PFSK-1 (cell line): ENCODE results near the gene CCNDBP1.

Experiments
- SIN3A ChIP-seq: IDR thresholded peaks from 2 replicates; pipeline ENCODE4 v1.6.1; 2012; ENCODE audit warnings: mild to moderate bottlenecking, low read length, moderate library complexity, borderline replicate concordance; ENCODE audit not compliant: insufficient read depth
- TAF1 ChIP-seq: IDR thresholded peaks from 2 replicates; pipeline ENCODE4 v1.6.1; 2012; ENCODE audit warnings: low read length, control low read depth, borderline replicate concordance; ENCODE audit not compliant: insufficient read depth
- TF ChIP-seq, protein P1 (sequence below), 2 experiments: IDR thresholded peaks; 2 replicates each; pipeline versions ENCODE4 v1.6.1 to v1.8.0; 2011 to 2012; ENCODE audit warnings: low read depth in 2 of 2, low read length in 2 of 2, control low read depth in 1 of 2, inconsistent platforms in 1 of 2, mild to moderate bottlenecking in 1 of 2, moderate library complexity in 1 of 2; ENCODE audit not compliant: insufficient read depth in 1 of 2

DNA sequence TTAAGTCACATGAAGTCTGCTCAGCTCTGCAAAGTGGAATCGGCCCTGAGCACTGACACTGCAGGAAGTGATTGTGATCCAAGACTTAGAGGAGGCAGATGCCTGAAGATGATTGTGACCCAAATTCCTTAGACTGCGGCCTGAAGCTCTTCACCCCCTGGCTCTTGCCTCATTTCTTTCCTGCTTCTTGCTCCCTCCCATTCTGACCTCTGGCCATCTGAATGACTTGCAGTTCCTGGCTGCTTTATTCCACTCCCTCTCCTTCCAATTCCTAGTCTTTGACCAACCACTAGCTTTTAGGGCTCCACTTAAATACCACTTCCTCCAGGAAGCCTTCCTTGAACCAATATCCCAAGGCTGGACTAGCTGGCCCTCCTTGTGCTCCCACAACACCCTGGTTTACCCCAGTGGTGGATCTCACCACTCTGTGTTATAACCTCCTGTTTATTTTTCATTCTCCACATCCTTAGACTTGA lies 45.5 kb downstream of the CCNDBP1 start:
- TF ChIP-seq TAF1 (no peak), SIN3A (no peak)
- TF ChIP-seq, protein P1, sequence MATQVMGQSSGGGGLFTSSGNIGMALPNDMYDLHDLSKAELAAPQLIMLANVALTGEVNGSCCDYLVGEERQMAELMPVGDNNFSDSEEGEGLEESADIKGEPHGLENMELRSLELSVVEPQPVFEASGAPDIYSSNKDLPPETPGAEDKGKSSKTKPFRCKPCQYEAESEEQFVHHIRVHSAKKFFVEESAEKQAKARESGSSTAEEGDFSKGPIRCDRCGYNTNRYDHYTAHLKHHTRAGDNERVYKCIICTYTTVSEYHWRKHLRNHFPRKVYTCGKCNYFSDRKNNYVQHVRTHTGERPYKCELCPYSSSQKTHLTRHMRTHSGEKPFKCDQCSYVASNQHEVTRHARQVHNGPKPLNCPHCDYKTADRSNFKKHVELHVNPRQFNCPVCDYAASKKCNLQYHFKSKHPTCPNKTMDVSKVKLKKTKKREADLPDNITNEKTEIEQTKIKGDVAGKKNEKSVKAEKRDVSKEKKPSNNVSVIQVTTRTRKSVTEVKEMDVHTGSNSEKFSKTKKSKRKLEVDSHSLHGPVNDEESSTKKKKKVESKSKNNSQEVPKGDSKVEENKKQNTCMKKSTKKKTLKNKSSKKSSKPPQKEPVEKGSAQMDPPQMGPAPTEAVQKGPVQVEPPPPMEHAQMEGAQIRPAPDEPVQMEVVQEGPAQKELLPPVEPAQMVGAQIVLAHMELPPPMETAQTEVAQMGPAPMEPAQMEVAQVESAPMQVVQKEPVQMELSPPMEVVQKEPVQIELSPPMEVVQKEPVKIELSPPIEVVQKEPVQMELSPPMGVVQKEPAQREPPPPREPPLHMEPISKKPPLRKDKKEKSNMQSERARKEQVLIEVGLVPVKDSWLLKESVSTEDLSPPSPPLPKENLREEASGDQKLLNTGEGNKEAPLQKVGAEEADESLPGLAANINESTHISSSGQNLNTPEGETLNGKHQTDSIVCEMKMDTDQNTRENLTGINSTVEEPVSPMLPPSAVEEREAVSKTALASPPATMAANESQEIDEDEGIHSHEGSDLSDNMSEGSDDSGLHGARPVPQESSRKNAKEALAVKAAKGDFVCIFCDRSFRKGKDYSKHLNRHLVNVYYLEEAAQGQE (IDR thresholded peaks at IDR 0.05; ENCODE audit: insufficient read depth in 1 of 2, low read depth in 2 of 2, low read length in 2 of 2): no peak
